Neural cell (in vitro differentiated cells): ENCODE data around the gene KIF13A. TPM values are rescaled to one million over a fixed set of nuclear protein-coding genes. Genes with fewer than 3 reads are reported as not detected.

Experiments used
- H2AFZ ChIP-seq: fragments of 200-600, 300-800 bp; sonication (generic), shearing (Covaris generic); 2 replicates; pipeline ENCODE4 v1.6.0; 2014; ENCODE audit warnings: low read depth, mild to moderate bottlenecking, antibody characterized with exemption, low read length, moderate library complexity
- H3F3A ChIP-seq: fragments of 200-600 bp; shearing (Covaris generic); 2 replicates; pipeline ENCODE4 v1.6.1; 2016; ENCODE audit warnings: mild to moderate bottlenecking, moderate library complexity, mixed read lengths, antibody characterized with exemption, low read length; ENCODE audit not compliant: insufficient read depth, poor library complexity, severe bottlenecking
- H3K27ac ChIP-seq: fragments of 200-600, 300-800 bp; sonication (generic), shearing (Covaris generic); 2 replicates; pipeline ENCODE4 v1.5.1; 2014; ENCODE audit warnings: mild to moderate bottlenecking, low read length, moderate library complexity
- H3K27me3 ChIP-seq: fragments of 300-800, 200-600 bp; sonication (generic), shearing (Covaris generic); 2 replicates; pipeline ENCODE4 v1.6.0; 2014; ENCODE audit warnings: mild to moderate bottlenecking, low read depth, low read length, moderate library complexity; ENCODE audit not compliant: insufficient read depth
- H3K36me3 ChIP-seq: fragments of 300-800, 200-600 bp; sonication (generic), shearing (Covaris generic); 2 replicates; pipeline ENCODE4 v1.5.1; 2014; ENCODE audit warnings: mild to moderate bottlenecking, antibody characterized with exemption, low read length, moderate library complexity; ENCODE audit not compliant: insufficient read depth
- H3K4me2 ChIP-seq: fragments of 300-800, 200-600 bp; sonication (generic), shearing (Covaris generic); 2 replicates; pipeline ENCODE4 v1.6.0; 2014; ENCODE audit warnings: mild to moderate bottlenecking, low read length
- H3K4me3 ChIP-seq: fragments of 300-800, 200-600 bp; sonication (generic), shearing (Covaris generic); 2 replicates; pipeline ENCODE4 v1.5.1; 2014; ENCODE audit warnings: mild to moderate bottlenecking, low read length, moderate library complexity
- H3K79me2 ChIP-seq: fragments of 200-600 bp; shearing (Covaris generic); replicated peaks from 2 replicates; pipeline ENCODE4 v1.6.0; 2014; ENCODE audit warnings: mild to moderate bottlenecking, low read length, moderate library complexity; ENCODE audit not compliant: insufficient read depth
- H3K9ac ChIP-seq: fragments of 300-800, 200-600 bp; sonication (generic), shearing (Covaris generic); 2 replicates; pipeline ENCODE4 v1.6.1; 2016; ENCODE audit warnings: mild to moderate bottlenecking, low read length, mixed read lengths
- H3K9me2 ChIP-seq: fragments of 200-600 bp; shearing (Covaris generic); 2 replicates; pipeline ENCODE4 v1.6.1; 2016; ENCODE audit warnings: mild to moderate bottlenecking, low read length, mixed read lengths; ENCODE audit not compliant: insufficient read depth
- H3K9me3 ChIP-seq: fragments of 200-600, 300-800 bp; sonication (generic), shearing (Covaris generic); 2 replicates; pipeline ENCODE4 v1.6.1; 2016; ENCODE audit warnings: mild to moderate bottlenecking, mixed run types, low read length, moderate library complexity, mixed read lengths
- H4K20me1 ChIP-seq: fragments of 200-600 bp; shearing (Covaris generic); 2 replicates; pipeline ENCODE4 v1.6.1; 2016; ENCODE audit warnings: mild to moderate bottlenecking, mixed run types; ENCODE audit not compliant: insufficient read depth
- CTCF ChIP-seq: fragments of 450-650 bp; IDR thresholded peaks from 2 replicates; pipeline ENCODE4 v1.5.1; 2014; ENCODE audit warnings: antibody characterized with exemption, mild to moderate bottlenecking, moderate library complexity; ENCODE audit not compliant: poor library complexity, severe bottlenecking
- EP300 ChIP-seq: fragments of 450-650 bp; conservative IDR thresholded peaks from 2 replicates; pipeline ENCODE4 v1.6.1; 2014; ENCODE audit warnings: antibody characterized with exemption, mild to moderate bottlenecking, moderate library complexity; ENCODE audit not compliant: poor library complexity, severe bottlenecking
- EZH2 ChIP-seq: fragments of 200-600, 300-800 bp; shearing (Covaris generic), sonication (generic); IDR thresholded peaks from 2 replicates; pipeline ENCODE4 v1.6.1; 2014; ENCODE audit warnings: antibody characterized with exemption, low read length, borderline replicate concordance, mild to moderate bottlenecking; ENCODE audit not compliant: insufficient read depth, poor library complexity, severe bottlenecking
- MXI1 ChIP-seq: fragments of 450-650 bp; conservative IDR thresholded peaks from 2 replicates; pipeline ENCODE4 v1.6.1; 2014; ENCODE audit warnings: antibody characterized with exemption, mild to moderate bottlenecking; ENCODE audit not compliant: poor library complexity, severe bottlenecking
- POLR2AphosphoS5 ChIP-seq: IDR thresholded peaks from 2 replicates; pipeline ENCODE4 v1.6.1; 2012
- RAD21 ChIP-seq: fragments of 450-650 bp; conservative IDR thresholded peaks from 2 replicates; pipeline ENCODE4 v1.6.1; 2014; ENCODE audit warnings: antibody characterized with exemption, mild to moderate bottlenecking, moderate library complexity
- REST ChIP-seq: IDR thresholded peaks from 2 replicates; pipeline ENCODE4 v1.6.1; 2012; ENCODE audit warnings: borderline replicate concordance
- SMC3 ChIP-seq: fragments of 450-650 bp; conservative IDR thresholded peaks from 2 replicates; pipeline ENCODE4 v1.6.1; 2014; ENCODE audit warnings: antibody characterized with exemption, mild to moderate bottlenecking, moderate library complexity; ENCODE audit not compliant: poor library complexity
- TAF1 ChIP-seq: IDR thresholded peaks from 2 replicates; pipeline ENCODE4 v1.6.1; 2012; ENCODE audit warnings: low read depth
- polyA plus RNA-seq: library from polyadenylated mRNA; depleted of rRNA; stranded (reverse); fragments of >200 nt; gene quantifications from 2 replicates; pipeline ENCODE4 v1.2.3, GENCODE V29; 2014

The KIF13A gene
- polyA plus RNA-seq, 1 donor from 2014 or later, result 9.4 TPM

- Histone ChIP-seq H3K9ac (no peak overlapping the region), H4K20me1 (no peaks in the 10 kb centered on the region), H3K27ac (no peak overlapping the region), H3K4me2 (no peak overlapping the region), H3K9me2 (no peaks in the 10 kb centered on the region), H3F3A (no peaks in the 10 kb centered on the region), H3K4me3 (no peak overlapping the region), H2AFZ (no peak overlapping the region), H3K79me2 (no peaks in the 10 kb centered on the region), H3K9me3 (no peaks in the 10 kb centered on the region), H3K27me3 (no peaks in the 10 kb centered on the region), H3K36me3 (no peaks in the 10 kb centered on the region)
- TF ChIP-seq RAD21 (no peak), EZH2 (no peak), TAF1 (no peak), POLR2AphosphoS5 (no peak), EP300 (no peak), SMC3 (no peak), CTCF (no peak), REST (no peak), MXI1 (no peak)
Observed at GRCh38 chr6:17871189-17871519, 116.3 kb downstream of the KIF13A start.

GRCh38 chr6:17870300-17871188, 116.9 kb downstream of the KIF13A start:
- no peaks in the 10 kb centered on the region for H3K9me3 ChIP-seq
- no peak overlapping the region for H3K27ac ChIP-seq
- no peaks in the 10 kb centered on the region for H4K20me1 ChIP-seq
- no peak overlapping the region for H3K4me2 ChIP-seq
- no peaks in the 10 kb centered on the region for H3K36me3 ChIP-seq
- H3K9ac ChIP-seq, result no peak overlapping the region
- TF ChIP-seq EP300, result no peak
- no peak for TF ChIP-seq RAD21
- no peak for TF ChIP-seq MXI1
- TF ChIP-seq POLR2AphosphoS5, result no peak
- no peak for TF ChIP-seq REST
- no peak for TF ChIP-seq TAF1
- TF ChIP-seq CTCF, result no peak
- TF ChIP-seq SMC3, result no peak
- no peak for TF ChIP-seq EZH2
- no peaks in the 10 kb centered on the region for H3K79me2 ChIP-seq
- H3K4me3 ChIP-seq, result no peak overlapping the region
- no peaks in the 10 kb centered on the region for H3F3A ChIP-seq
- H3K9me2 ChIP-seq, result no peaks in the 10 kb centered on the region
- no peaks in the 10 kb centered on the region for H3K27me3 ChIP-seq
- H2AFZ ChIP-seq, result no peak overlapping the region
